B cell (primary cell): Measurements from ENCODE around the gene ATP11A. TPM values are rescaled to one million over a fixed set of nuclear protein-coding genes. Genes with fewer than 3 reads are reported as not detected.

Experiments used
- ATAC-seq: fragments of 200-7000 bp; cut with Tn5 transposase; one replicate; pipeline ENCODE4 v1.10.0; 2021; ENCODE audit warnings: low read depth, mild to moderate bottlenecking, moderate number of reproducible peaks, moderate library complexity
- CTCF ChIA-PET: fragments of 350-600 bp; sonication (Branson Sonifier 250); formaldehyde crosslinking; loops from one replicate; lab custom pipeline; 2021; ENCODE audit warnings: antibody characterized with exemption, inconsistent platforms; lab: Charles Lee
- POLR2A ChIA-PET: fragments of 350-600 bp; sonication (Branson Sonifier 250); formaldehyde crosslinking; loops from one replicate; lab custom pipeline; 2021; ENCODE audit warnings: antibody characterized with exemption; lab: Charles Lee
- DNase-seq: peaks from one replicate; pipeline ENCODE4 v3.0.0; 2013
- H2AFZ ChIP-seq: 2 replicates; pipeline ENCODE4 v1.6.1; 2012; ENCODE audit warnings: mild to moderate bottlenecking, low read depth, low read length; ENCODE audit not compliant: insufficient read depth, poor library complexity, severe bottlenecking
- H3K27ac ChIP-seq, 2 donors: 1 replicate in 1 of 2; 2 replicates in 1 of 2; pipeline ENCODE4 v1.5.1; 2012 to 2013; ENCODE audit warnings: low read length in 2 of 2, mild to moderate bottlenecking in 2 of 2, moderate library complexity in 1 of 2
- H3K27me3 ChIP-seq, 4 experiments: fragments of 200-600 bp in 1 of 4; sonication (generic) in 1 of 4; replicated peaks in 1 of 4; 1 replicate in 2 of 4; 2 replicates in 2 of 4; pipeline versions ENCODE4 v1.6.1 to v1.7.0; 2013 to 2016; ENCODE audit warnings: low read length in 3 of 4, mild to moderate bottlenecking in 2 of 4, mixed read lengths in 1 of 4, moderate library complexity in 1 of 4; ENCODE audit not compliant: insufficient read depth in 4 of 4, control insufficient read depth in 3 of 4; ENCODE audit errors: control extremely low read depth in 1 of 4
- H3K36me3 ChIP-seq, 2 experiments: replicated peaks in 1 of 2; 1 replicate in 1 of 2; 2 replicates in 1 of 2; pipeline versions ENCODE4 v1.6.1 to v1.7.1; 2013; ENCODE audit warnings: low read length in 1 of 2; ENCODE audit not compliant: insufficient read depth in 2 of 2, control insufficient read depth in 1 of 2; ENCODE audit errors: control extremely low read depth in 1 of 2, extremely low read depth in 1 of 2
- H3K4me1 ChIP-seq, 2 donors: fragments of 200-600 bp in 1 of 2; sonication (generic) in 1 of 2; 1 replicate in 1 of 2; 2 replicates in 1 of 2; pipeline versions ENCODE4 v1.5.1 to v1.6.1; 2013 to 2017; ENCODE audit warnings: low read length in 2 of 2; ENCODE audit not compliant: control insufficient read depth in 2 of 2, insufficient read depth in 2 of 2
- H3K4me2 ChIP-seq: replicated peaks from 2 replicates; pipeline ENCODE3; 2012; ENCODE audit warnings: mild to moderate bottlenecking, low read depth, low read length; ENCODE audit not compliant: poor library complexity, severe bottlenecking
- H3K4me3 ChIP-seq, 5 experiments: fragments of 200-600 bp in 1 of 5; sonication (generic) in 1 of 5; 1 replicate in 3 of 5; 2 replicates in 2 of 5; pipeline versions ENCODE4 v1.5.1 to v1.7.0; 2011 to 2016; ENCODE audit warnings: low read length in 4 of 5, mild to moderate bottlenecking in 4 of 5, low read depth in 2 of 5, control low read depth in 1 of 5, moderate library complexity in 1 of 5; ENCODE audit not compliant: insufficient read depth in 1 of 5; ENCODE audit errors: control extremely low read depth in 1 of 5, extremely low read depth in 1 of 5
- H3K79me2 ChIP-seq: fragments of 200-600 bp; sonication (generic); one replicate; pipeline ENCODE4 v1.6.0; 2016; ENCODE audit warnings: low read length; ENCODE audit not compliant: control insufficient read depth, insufficient read depth
- H3K9ac ChIP-seq: fragments of 200-600 bp; sonication (generic); 2 replicates; pipeline ENCODE4 v1.6.1; 2017; ENCODE audit warnings: mild to moderate bottlenecking, low read length, moderate library complexity
- H3K9me3 ChIP-seq, 3 donors: one replicate each; pipeline versions ENCODE4 v1.6.1 to v1.7.1; 2013; ENCODE audit warnings: low read length in 2 of 3; ENCODE audit not compliant: control insufficient read depth in 2 of 3, insufficient read depth in 1 of 3; ENCODE audit errors: control extremely low read depth in 1 of 3
- H4K20me1 ChIP-seq: 2 replicates; pipeline ENCODE4 v1.6.0; 2012; ENCODE audit warnings: mild to moderate bottlenecking, low read length; ENCODE audit not compliant: insufficient read depth, control insufficient read depth, poor library complexity, severe bottlenecking
- H3K27ac Mint-ChIP-seq: one replicate; pipeline ENCODE4 v1.8.0; 2021; ENCODE audit warnings: mixed read lengths
- H3K27me3 Mint-ChIP-seq: one replicate; pipeline ENCODE4 v1.8.0; 2021; ENCODE audit warnings: mixed read lengths
- H3K4me1 Mint-ChIP-seq: one replicate; pipeline ENCODE4 v1.8.0; 2021; ENCODE audit warnings: mixed read lengths
- H3K4me3 Mint-ChIP-seq: one replicate; pipeline ENCODE4 v1.8.0; 2021; ENCODE audit warnings: mixed read lengths
- H3K9me3 Mint-ChIP-seq: one replicate; pipeline ENCODE4 v1.8.0; 2022; ENCODE audit warnings: mixed read lengths; ENCODE audit not compliant: insufficient read depth
- CTCF ChIP-seq: fragments of 200-600 bp; IDR thresholded peaks from one replicate; pipeline ENCODE4 v1.8.0; 2022; ENCODE audit warnings: antibody characterized with exemption, mild to moderate bottlenecking
- EZH2 ChIP-seq: IDR thresholded peaks from 2 replicates; pipeline ENCODE4 v1.6.1; 2012; ENCODE audit warnings: borderline replicate concordance, low read depth, mild to moderate bottlenecking, moderate library complexity, low read length; ENCODE audit not compliant: insufficient read depth, poor library complexity, severe bottlenecking
- WGBS: methylation state at CpG from one replicate; pipeline ENCODE4 v1.1.5; 2013; ENCODE audit warnings: missing lambda C conversion rate; ENCODE audit not compliant: insufficient coverage; 5-methylcytosine and 5-hydroxymethylcytosine counted together
- intact Hi-C: fragments of 100-400 bp; cut with micrococcal nuclease; formaldehyde crosslinking; loops from one replicate; pipeline ENCODE4 v1.10.0; 2022
- polyA plus RNA-seq: library from polyadenylated mRNA; depleted of rRNA; stranded (reverse); fragments of >200 nt; gene quantifications from 2 replicates; pipeline ENCODE4 v1.2.3, GENCODE V29; 2012
- total RNA-seq, 2 donors: library from RNA; stranded (reverse); fragments of 120-200 nt in 1 of 2; gene quantifications; 1 replicate in 1 of 2; 2 replicates in 1 of 2; pipeline versions ENCODE4 v1.2.3 to v1.2.4, GENCODE V29; 2013 to 2022

The ATP11A gene
- total and polyA plus RNA-seq, 2 donors (not counting 1 experiment from before 2014, with no cell fraction given): 36.9 to 60.3 TPM

- H3K27ac Mint-ChIP-seq: no peak overlapping the region
- no peaks in the 10 kb centered on the region for H3K27me3 Mint-ChIP-seq
- no peak overlapping the region for H3K4me2 ChIP-seq
- no peak overlapping the region for H3K4me3 ChIP-seq
- no peaks in the 10 kb centered on the region for H3K79me2 ChIP-seq
- H4K20me1 ChIP-seq: no peaks in the 10 kb centered on the region
- intact Hi-C loops: no loop called here
- no peak overlapping the region for H3K4me3 Mint-ChIP-seq
- no peaks in the 10 kb centered on the region for H3K9me3 ChIP-seq
- ChIA-PET CTCF (interaction anchor here (0.7 to 1.0 kb wide), 2 partner anchors 46 to 191 kb away, joined by 4 read pairs; no protein-coding TSS in a partner anchor), POLR2A (no interaction called here)
- 72% methylated on average over 2 of the region's 4 CpGs for WGBS
- DNase-seq (no peak), ATAC-seq (no peak)
- no peaks in the 10 kb centered on the region for H3K9me3 Mint-ChIP-seq
- peaks cover 17% of the 10 kb centered on the region for H3K4me1 Mint-ChIP-seq
- no peaks in the 10 kb centered on the region for H3K36me3 ChIP-seq
- TF ChIP-seq EZH2: no peak
- no peak for TF ChIP-seq CTCF
- no peak overlapping the region for H3K27ac ChIP-seq
- no peak overlapping the region for H2AFZ ChIP-seq
- no peaks in the 10 kb centered on the region for H3K27me3 ChIP-seq
- peaks cover 7 to 17% of the 10 kb centered on the region in 2 donors for H3K4me1 ChIP-seq
- no peak overlapping the region for H3K9ac ChIP-seq
Measured at GRCh38 chr13:112685896-112686295, 3.9 kb upstream of the ATP11A start.

- ChIA-PET POLR2A (no interaction called here), CTCF (interaction anchor here (0.7 to 1.0 kb wide), 2 partner anchors 46 to 192 kb away, joined by 4 read pairs; no protein-coding TSS in a partner anchor)
- H3K79me2 ChIP-seq: no peaks in the 10 kb centered on the region
- no peak overlapping the region for H3K4me2 ChIP-seq
- DNase-seq: no peak
- Mint-ChIP-seq H3K4me3 (no peak overlapping the region), H3K4me1 (peaks cover 22% of the 10 kb centered on the region), H3K27ac (no peak overlapping the region), H3K27me3 (no peaks in the 10 kb centered on the region), H3K9me3 (no peaks in the 10 kb centered on the region)
- no peaks in the 10 kb centered on the region for H3K9me3 ChIP-seq
- no peak for ATAC-seq
- no peak overlapping the region for H2AFZ ChIP-seq
- H3K36me3 ChIP-seq: no peaks in the 10 kb centered on the region
- H3K4me1 ChIP-seq: peaks cover 8 to 21% of the 10 kb centered on the region in 2 donors
- no peak overlapping the region for H3K27ac ChIP-seq
- H3K4me3 ChIP-seq: no peak overlapping the region
- intact Hi-C loops: no loop called here
- H4K20me1 ChIP-seq: no peaks in the 10 kb centered on the region
- H3K27me3 ChIP-seq: no peaks in the 10 kb centered on the region
- WGBS: 100% methylated on average over 1 of the region's 7 CpGs
- H3K9ac ChIP-seq: no peak overlapping the region
- TF ChIP-seq CTCF: no peak
- TF ChIP-seq EZH2: no peak
Measured at GRCh38 chr13:112686364-112686763, 3.5 kb upstream of the ATP11A start.
